ENCODE results near the gene RELL1. TPM values are rescaled to one million over a fixed set of nuclear protein-coding genes. Genes with fewer than 3 reads are reported as not detected.

The RELL1 gene
- total and polyA plus RNA-seq, 10 of the 15 experiments (the other 5 are each of a cell fraction or from before 2014, with no cell fraction given): 0.20 to 10.9 (median 3.9) TPM

- Histone ChIP-seq H3K4me3 (no peak overlapping the region), H3K27me3 (replicated peaks in 1 of 2; ENCODE audit: control insufficient read depth in 2 of 2, insufficient read depth in 2 of 2, low read length in 1 of 2) (no peaks in the 10 kb centered on the region), H3K9ac (ENCODE audit: control insufficient read depth, insufficient read depth, low read length) (no peak overlapping the region), H3K36me3 (ENCODE audit: control insufficient read depth in 2 of 2, insufficient read depth in 2 of 2, low read length in 1 of 2) (no peaks in the 10 kb centered on the region; a peak in 2 of 4 replicates), H2AFZ (ENCODE audit: control insufficient read depth, low read depth, low read length) (no peak overlapping the region), H3K4me2 (ENCODE audit: control insufficient read depth, insufficient read depth) (no peak overlapping the region), H3K27ac (ENCODE audit: control insufficient read depth, insufficient read depth) (no peak overlapping the region), H4K20me1 (ENCODE audit: control insufficient read depth, insufficient read depth) (no peaks in the 10 kb centered on the region), H3K4me1 (ENCODE audit: control insufficient read depth, insufficient read depth, low read length) (no peaks in the 10 kb centered on the region), H3K9me3 (replicated peaks; ENCODE audit: control insufficient read depth, insufficient read depth, low read length) (no peaks in the 10 kb centered on the region), H3K79me2 (ENCODE audit: control insufficient read depth, insufficient read depth, low read length) (no peaks in the 10 kb centered on the region)
- in situ Hi-C loops (cut with MboI): no loop called here
- ChIA-PET SMC1A (ENCODE audit: uncharacterized antibody, unreplicated experiment) (no interaction called here), POLR2A (no interaction called here), RAD21 (ENCODE audit: unreplicated experiment) (no interaction called here), CTCF (interaction anchor here (1.2 to 1.5 kb wide), 2 partner anchors 193 to 424 kb away, joined by 4 to 5 read pairs; no protein-coding TSS in a partner anchor)
- DNase-seq (ENCODE audit: low read depth, low spot score): no peak
- BruUV-seq (replicated peaks): no TSS peak
- no peak for TF ChIP-seq ZZZ3 (IDR thresholded peaks at IDR 0.05; ENCODE audit: control insufficient read depth, insufficient read length, low read depth)
- TF ChIP-seq LARP7 (IDR thresholded peaks at IDR 0.05): no peak
- TF ChIP-seq ETV6 (conservative IDR thresholded peaks at IDR 0.05 in 1 of 2, IDR thresholded peaks at IDR 0.05 in 1 of 2; ENCODE audit: borderline replicate concordance in 1 of 2, low read depth in 1 of 2): no peak
- TF ChIP-seq RB1 (IDR thresholded peaks at IDR 0.05; ENCODE audit: borderline replicate concordance): no peak
- ATAC-seq: no peak
- no peak for FAIRE-seq
- intact Hi-C loops (cut with micrococcal nuclease; ENCODE audit: unreplicated experiment): no loop called here
Observed at GRCh38 chr4:37609626-37610025, 76.5 kb downstream of the RELL1 start.

GRCh38 chr4:37607018-37607417, 79.2 kb downstream of the RELL1 start:
- Histone ChIP-seq H3K79me2 (ENCODE audit: control insufficient read depth, insufficient read depth, low read length) (no peaks in the 10 kb centered on the region), H3K4me2 (ENCODE audit: control insufficient read depth, insufficient read depth) (no peak overlapping the region), H3K4me3 (no peak overlapping the region), H4K20me1 (ENCODE audit: control insufficient read depth, insufficient read depth) (no peaks in the 10 kb centered on the region), H3K4me1 (ENCODE audit: control insufficient read depth, insufficient read depth, low read length) (no peaks in the 10 kb centered on the region), H3K9me3 (replicated peaks; ENCODE audit: control insufficient read depth, insufficient read depth, low read length) (no peaks in the 10 kb centered on the region), H2AFZ (ENCODE audit: control insufficient read depth, low read depth, low read length) (no peak overlapping the region), H3K27me3 (replicated peaks in 1 of 2; ENCODE audit: control insufficient read depth in 2 of 2, insufficient read depth in 2 of 2, low read length in 1 of 2) (no peaks in the 10 kb centered on the region), H3K27ac (ENCODE audit: control insufficient read depth, insufficient read depth) (no peak overlapping the region), H3K9ac (ENCODE audit: control insufficient read depth, insufficient read depth, low read length) (no peak overlapping the region), H3K36me3 (ENCODE audit: control insufficient read depth in 2 of 2, insufficient read depth in 2 of 2, low read length in 1 of 2) (no peaks in the 10 kb centered on the region; a peak in 2 of 4 replicates)
- intact Hi-C loops (cut with micrococcal nuclease; ENCODE audit: unreplicated experiment) (no loop called here), in situ Hi-C loops (cut with MboI) (no loop called here)
- DNase-seq (ENCODE audit: low read depth, low spot score) (no peak), ATAC-seq (no peak), FAIRE-seq (no peak)
- CTCF ChIA-PET: no interaction called here
- 80% methylated on average over 5 of the region's 5 CpGs for whole genome bisulfite sequencing (ENCODE audit: insufficient coverage, insufficient replicate concordance, low lambda C conversion rate, missing lambda C conversion rate)
- SMC1A ChIA-PET (ENCODE audit: uncharacterized antibody, unreplicated experiment): no interaction called here
- no peak for TF ChIP-seq HSF1 (IDR thresholded peaks at IDR 0.05; ENCODE audit: low read depth, low read length)
- TF ChIP-seq KAT2A (conservative IDR thresholded peaks at IDR 0.05; ENCODE audit: control insufficient read depth, low read depth, low read length): no peak
- no peak for TF ChIP-seq CTCF (IDR thresholded peaks at IDR 0.05 in 2 of 3, conservative IDR thresholded peaks at IDR 0.05 in 1 of 3; ENCODE audit: control insufficient read depth in 2 of 3, extremely low read depth in 1 of 3, insufficient read depth in 1 of 3, low read depth in 3 of 3, low read length in 3 of 3)
- no peak for TF ChIP-seq HDGF (IDR thresholded peaks at IDR 0.05)
- BruUV-seq (replicated peaks): no TSS peak
- POLR2A ChIA-PET: no interaction called here
- RAD21 ChIA-PET (ENCODE audit: unreplicated experiment): no interaction called here
